Stimulated activated CD8-positive, alpha-beta memory T cell treated with anti-CD3 and anti-CD28 coated beads, Interleukin-12 subunit alpha, Interleukin-12 subunit beta, amount 100 ng/mL, for 24 hours (primary cell): ENCODE measurements around the gene SPOCD1.
"Not testable (repeated sequence)": the region's sequence is repeated elsewhere in the genome, so short reads cannot be mapped to it uniquely, and the experiment has no call there.

ENCODE experiments used
- DNase-seq: peaks from one replicate; pipeline ENCODE4 v3.0.0-alpha.2; 2020; ENCODE audit errors: extremely low read depth

Gene SPOCD1

GRCh38 chr1:31830065-31830464, 14.2 kb upstream of the SPOCD1 start:
- DNase-seq, result no peak

GRCh38 chr1:31828926-31829690, 13.3 kb upstream of the SPOCD1 start:
- no peak for DNase-seq

- DNase-seq, result no peak
Observed at GRCh38 chr1:31828341-31828740, 12.5 kb upstream of the SPOCD1 start.

GRCh38 chr1:31823780-31824179, 8.0 kb upstream of the SPOCD1 start:
- DNase-seq, result no peak

GRCh38 chr1:31822766-31823165, 6.9 kb upstream of the SPOCD1 start:
- DNase-seq, result no peak

GRCh38 chr1:31820196-31820595, 4.4 kb upstream of the SPOCD1 start:
- not testable (repeated sequence) for DNase-seq

- no peak for DNase-seq
Observed at GRCh38 chr1:31818206-31818605, 2.4 kb upstream of the SPOCD1 start.

- DNase-seq, result not testable (repeated sequence)
Observed at GRCh38 chr1:31816947-31817346, 1.1 kb upstream of the SPOCD1 start.

- not testable (repeated sequence) for DNase-seq
Observed at GRCh38 chr1:31816501-31816900, 679 bp upstream of the SPOCD1 start.

- no peak for DNase-seq
Observed at GRCh38 chr1:31815307-31815645, 546 bp downstream of the SPOCD1 start.

- DNase-seq, result no peak
Observed at GRCh38 chr1:31814631-31815306, 1.1 kb downstream of the SPOCD1 start.

GRCh38 chr1:31814041-31814511, 1.7 kb downstream of the SPOCD1 start:
- DNase-seq, result no peak

GRCh38 chr1:31812158-31812829, 3.5 kb downstream of the SPOCD1 start:
- no peak for DNase-seq

- DNase-seq, result no peak
Observed at GRCh38 chr1:31811605-31812004, 4.2 kb downstream of the SPOCD1 start.

GRCh38 chr1:31809698-31810097, 6.1 kb downstream of the SPOCD1 start:
- DNase-seq, result no peak

- DNase-seq, result no peak
Observed at GRCh38 chr1:31807273-31808048, 8.4 kb downstream of the SPOCD1 start.

- DNase-seq, result no peak
Observed at GRCh38 chr1:31805318-31805717, 10.5 kb downstream of the SPOCD1 start.

- no peak for DNase-seq
Observed at GRCh38 chr1:31804098-31804497, 11.7 kb downstream of the SPOCD1 start.

GRCh38 chr1:31803610-31804009, 12.2 kb downstream of the SPOCD1 start:
- no peak for DNase-seq

- DNase-seq, result no peak
Observed at GRCh38 chr1:31802190-31803150, 13.4 kb downstream of the SPOCD1 start.

- DNase-seq, result no peak
Observed at GRCh38 chr1:31801458-31801857, 14.4 kb downstream of the SPOCD1 start.
